ENCODE results near the gene ANKDD1A.

GRCh38 chr15:64865126-64865997 lies 46.3 kb upstream of the ANKDD1A start:
- TF ChIP-seq CTCF (IDR thresholded peaks at IDR 0.05) (no peak), ZFX (IDR thresholded peaks at IDR 0.05; ENCODE audit: borderline replicate concordance) (no peak)
